DOHH2 (cell line): ENCODE results near the gene TTC7B.

Experiments
- H3F3A ChIP-seq: fragments of 200-600 bp; sonication (generic), shearing (Covaris generic); 2 replicates; pipeline ENCODE4 v1.6.0; 2016; ENCODE audit warnings: antibody characterized with exemption, mild to moderate bottlenecking; ENCODE audit not compliant: control insufficient read depth, insufficient read depth
- H3K27ac ChIP-seq: fragments of 200-600 bp; sonication (generic); 2 replicates; pipeline ENCODE4 v1.5.1; 2014; ENCODE audit warnings: low read depth, mild to moderate bottlenecking, low read length, moderate library complexity
- H3K27me3 ChIP-seq: fragments of 200-600 bp; sonication (generic); 2 replicates; pipeline ENCODE4 v1.6.1; 2014; ENCODE audit warnings: mild to moderate bottlenecking, low read length, mixed read lengths; ENCODE audit not compliant: control insufficient read depth
- H3K36me3 ChIP-seq: fragments of 200-600 bp; sonication (generic); 2 replicates; pipeline ENCODE4 v1.6.1; 2014; ENCODE audit warnings: mild to moderate bottlenecking, low read length, moderate library complexity, mixed read lengths; ENCODE audit not compliant: control insufficient read depth
- H3K4me1 ChIP-seq: fragments of 200-600 bp; sonication (generic); 2 replicates; pipeline ENCODE4 v1.6.1; 2014; ENCODE audit warnings: mild to moderate bottlenecking, low read length, mixed read lengths; ENCODE audit not compliant: control insufficient read depth
- H3K4me2 ChIP-seq: fragments of 200-600 bp; sonication (generic); 2 replicates; pipeline ENCODE4 v1.6.0; 2014; ENCODE audit warnings: mild to moderate bottlenecking, low read length, moderate library complexity
- H3K4me3 ChIP-seq: fragments of 200-600 bp; sonication (generic); 2 replicates; pipeline ENCODE4 v1.5.1; 2014; ENCODE audit warnings: mild to moderate bottlenecking, low read length, mixed read lengths
- H3K79me2 ChIP-seq: fragments of 200-600 bp; sonication (generic); 2 replicates; pipeline ENCODE4 v1.6.1; 2014; ENCODE audit warnings: mild to moderate bottlenecking, low read length, mixed read lengths; ENCODE audit not compliant: control insufficient read depth
- H3K9me2 ChIP-seq: fragments of 200-600 bp; sonication (generic); replicated peaks from 2 replicates; pipeline ENCODE4 v1.6.1; 2014; ENCODE audit warnings: mild to moderate bottlenecking, low read length, mixed read lengths; ENCODE audit not compliant: control insufficient read depth
- H3K9me3 ChIP-seq: fragments of 200-600 bp; sonication (generic); 2 replicates; pipeline ENCODE4 v1.6.1; 2014; ENCODE audit warnings: antibody characterized with exemption, low read length, mixed read lengths; ENCODE audit not compliant: control insufficient read depth, insufficient read depth
- H4K20me1 ChIP-seq: fragments of 200-600 bp; sonication (generic); 2 replicates; pipeline ENCODE4 v1.6.0; 2014; ENCODE audit warnings: low read depth, mild to moderate bottlenecking, antibody characterized with exemption, low read length, moderate library complexity; ENCODE audit not compliant: control insufficient read depth, insufficient read depth
- EZH2phosphoT487 ChIP-seq: fragments of 200-600 bp; sonication (generic); IDR thresholded peaks from 2 replicates; pipeline ENCODE4 v1.6.1; 2017; ENCODE audit warnings: borderline replicate concordance, mild to moderate bottlenecking, antibody characterized with exemption, low read length, moderate library complexity, mixed read lengths
- TF ChIP-seq, protein P1 (sequence below): fragments of 200-600 bp; sonication (generic); IDR thresholded peaks from one replicate; pipeline ENCODE4 v1.5.1; 2014; ENCODE audit warnings: antibody characterized with exemption, mild to moderate bottlenecking, low read depth, low read length; ENCODE audit not compliant: poor library complexity, severe bottlenecking

The TTC7B gene

DNA sequence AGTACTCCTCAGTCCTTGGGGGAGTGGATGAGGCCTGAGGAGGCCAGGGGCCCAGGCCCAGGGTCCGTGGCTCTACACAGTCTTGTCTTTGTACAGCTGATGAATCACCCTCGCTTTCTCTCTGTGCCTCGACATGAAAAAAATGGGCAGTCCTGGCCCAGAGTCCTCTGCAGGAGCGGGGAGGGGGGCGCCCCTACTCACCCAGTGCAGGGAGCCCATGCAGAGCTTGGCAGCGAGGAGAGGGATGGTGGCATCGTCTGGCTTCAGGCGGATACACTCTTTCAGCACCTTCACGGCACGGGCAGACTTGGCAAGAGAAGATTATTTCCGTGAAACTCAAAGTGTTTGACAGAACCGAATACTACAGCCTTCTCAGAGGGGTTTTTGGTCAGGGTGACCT, 159.3 kb downstream of the TTC7B start:
- Histone ChIP-seq H3K4me2 (no peak overlapping the region), H4K20me1 (no peaks in the 10 kb centered on the region), H3K9me2 (no peaks in the 10 kb centered on the region), H3F3A (no peaks in the 10 kb centered on the region), H3K4me1 (no peaks in the 10 kb centered on the region), H3K4me3 (no peak overlapping the region), H3K36me3 (no peaks in the 10 kb centered on the region), H3K79me2 (no peaks in the 10 kb centered on the region), H3K27ac (no peak overlapping the region), H3K27me3 (peaks cover 9% of the 10 kb centered on the region), H3K9me3 (no peaks in the 10 kb centered on the region)
- TF ChIP-seq EZH2phosphoT487, result no peak
- TF ChIP-seq, protein P1, sequence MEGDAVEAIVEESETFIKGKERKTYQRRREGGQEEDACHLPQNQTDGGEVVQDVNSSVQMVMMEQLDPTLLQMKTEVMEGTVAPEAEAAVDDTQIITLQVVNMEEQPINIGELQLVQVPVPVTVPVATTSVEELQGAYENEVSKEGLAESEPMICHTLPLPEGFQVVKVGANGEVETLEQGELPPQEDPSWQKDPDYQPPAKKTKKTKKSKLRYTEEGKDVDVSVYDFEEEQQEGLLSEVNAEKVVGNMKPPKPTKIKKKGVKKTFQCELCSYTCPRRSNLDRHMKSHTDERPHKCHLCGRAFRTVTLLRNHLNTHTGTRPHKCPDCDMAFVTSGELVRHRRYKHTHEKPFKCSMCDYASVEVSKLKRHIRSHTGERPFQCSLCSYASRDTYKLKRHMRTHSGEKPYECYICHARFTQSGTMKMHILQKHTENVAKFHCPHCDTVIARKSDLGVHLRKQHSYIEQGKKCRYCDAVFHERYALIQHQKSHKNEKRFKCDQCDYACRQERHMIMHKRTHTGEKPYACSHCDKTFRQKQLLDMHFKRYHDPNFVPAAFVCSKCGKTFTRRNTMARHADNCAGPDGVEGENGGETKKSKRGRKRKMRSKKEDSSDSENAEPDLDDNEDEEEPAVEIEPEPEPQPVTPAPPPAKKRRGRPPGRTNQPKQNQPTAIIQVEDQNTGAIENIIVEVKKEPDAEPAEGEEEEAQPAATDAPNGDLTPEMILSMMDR, result no peak

DNA sequence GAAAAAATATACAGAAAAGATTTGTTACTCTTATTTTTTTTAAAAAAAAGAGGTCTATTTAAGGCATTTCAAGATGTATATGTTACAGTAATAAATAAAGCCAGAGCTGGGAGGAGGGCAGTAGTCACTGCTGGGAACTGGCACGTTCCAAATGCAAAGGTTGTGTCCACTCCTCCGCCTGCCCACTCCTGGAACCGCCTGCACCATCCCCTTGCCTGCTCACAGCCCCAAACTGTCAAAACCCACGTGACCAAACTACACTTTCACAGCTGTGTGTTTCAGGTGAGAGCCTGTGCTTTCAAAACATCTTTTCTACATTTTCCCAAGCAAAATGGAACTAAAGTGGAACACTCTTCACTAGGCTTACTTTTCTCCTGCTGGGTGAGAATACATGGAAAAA, 160.4 kb downstream of the TTC7B start:
- TF ChIP-seq, protein P1, result no peak
- no peak for TF ChIP-seq EZH2phosphoT487
- no peaks in the 10 kb centered on the region for H4K20me1 ChIP-seq
- H3K36me3 ChIP-seq, result no peaks in the 10 kb centered on the region
- H3K9me2 ChIP-seq, result no peaks in the 10 kb centered on the region
- H3F3A ChIP-seq, result no peaks in the 10 kb centered on the region
- no peaks in the 10 kb centered on the region for H3K79me2 ChIP-seq
- H3K9me3 ChIP-seq, result no peaks in the 10 kb centered on the region
- H3K4me2 ChIP-seq, result no peak overlapping the region
- H3K4me1 ChIP-seq, result no peaks in the 10 kb centered on the region
- no peak overlapping the region for H3K27ac ChIP-seq
- H3K27me3 ChIP-seq, result peaks cover 9% of the 10 kb centered on the region
- no peak overlapping the region for H3K4me3 ChIP-seq

DNA sequence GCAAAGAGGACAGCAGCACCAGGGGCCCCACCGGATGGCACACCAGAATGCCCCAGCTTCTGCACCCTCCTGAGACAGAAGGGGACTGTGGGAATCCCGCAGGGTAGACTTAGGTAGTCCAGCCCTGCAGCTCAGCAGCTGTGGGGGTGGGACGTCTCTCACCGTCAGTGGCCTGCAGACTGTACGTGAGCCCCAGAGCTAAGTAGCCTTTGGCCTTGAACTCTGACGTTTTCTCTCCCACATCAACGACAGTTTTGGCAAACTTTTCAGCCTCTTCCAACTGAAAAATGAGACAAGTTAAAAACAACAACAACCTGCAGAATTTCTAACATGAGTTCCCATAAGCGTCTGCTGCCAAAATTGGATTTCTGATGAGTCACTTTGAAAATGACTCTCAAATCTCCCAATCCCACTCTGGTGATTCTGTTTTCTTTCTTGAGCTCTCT, 161.4 kb downstream of the TTC7B start:
- peaks cover 9% of the 10 kb centered on the region for H3K27me3 ChIP-seq
- H3K4me3 ChIP-seq, result no peak overlapping the region
- TF ChIP-seq EZH2phosphoT487, result no peak
- TF ChIP-seq, protein P1, result no peak
- H3K9me3 ChIP-seq, result no peaks in the 10 kb centered on the region
- no peak overlapping the region for H3K27ac ChIP-seq
- no peaks in the 10 kb centered on the region for H3K9me2 ChIP-seq
- H3K36me3 ChIP-seq, result no peaks in the 10 kb centered on the region
- no peaks in the 10 kb centered on the region for H4K20me1 ChIP-seq
- H3K4me2 ChIP-seq, result no peak overlapping the region
- H3K4me1 ChIP-seq, result no peaks in the 10 kb centered on the region
- H3F3A ChIP-seq, result no peaks in the 10 kb centered on the region
- H3K79me2 ChIP-seq, result no peaks in the 10 kb centered on the region

- TF ChIP-seq EZH2phosphoT487, result no peak
- Histone ChIP-seq H3F3A (no peaks in the 10 kb centered on the region), H3K27ac (no peak overlapping the region), H3K79me2 (no peaks in the 10 kb centered on the region), H4K20me1 (no peaks in the 10 kb centered on the region), H3K36me3 (no peaks in the 10 kb centered on the region), H3K27me3 (peaks cover 4% of the 10 kb centered on the region), H3K4me2 (no peak overlapping the region), H3K4me3 (no peak overlapping the region), H3K9me2 (no peaks in the 10 kb centered on the region), H3K4me1 (no peaks in the 10 kb centered on the region), H3K9me3 (no peaks in the 10 kb centered on the region)
These were observed 163.6 kb downstream of the TTC7B start for GRCh38 chr14:90652626-90653025.
